NCI-H82 treated with DMSO at 0.1 percent for 48 hours (cell line): ENCODE data around the gene SDHA.
A peak's percentile ranks its signal among the peaks of the same experiment; 100 is the strongest.

Experiments
- DNase-seq: peaks from one replicate; lab custom pipeline; 2025; ENCODE audit not compliant: unreplicated experiment; lab: John Stamatoyannopoulos, UW

The SDHA gene

GRCh38 chr5:185095-186070 lies 32.7 kb upstream of the SDHA start:
- DNase-seq = no peak

- no peak for DNase-seq
These were observed 31.8 kb upstream of the SDHA start for GRCh38 chr5:186091-187041.

DNA sequence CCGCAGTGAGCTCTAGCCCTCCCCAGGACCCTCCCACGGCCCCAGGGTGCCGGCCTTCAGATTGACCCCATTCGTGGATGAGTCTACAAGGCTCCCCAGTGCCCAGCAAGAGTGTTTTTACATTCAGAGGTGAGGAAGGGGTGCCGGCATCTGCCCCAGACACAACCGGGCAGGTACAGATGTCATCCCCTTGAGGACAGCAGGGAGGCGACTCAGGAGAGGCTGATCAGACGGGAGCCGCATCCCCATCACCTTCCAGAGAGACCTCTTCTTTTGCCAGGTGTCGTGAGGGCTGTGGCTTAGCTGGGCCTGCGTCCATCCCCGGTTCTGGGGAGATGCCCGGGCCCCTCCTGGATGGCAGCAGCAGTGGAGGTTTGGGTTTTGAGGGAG lies 31.1 kb upstream of the SDHA start:
- DNase-seq = no peak

- DNase-seq = no peak
These were observed 30.3 kb upstream of the SDHA start for GRCh38 chr5:187617-188451.

GRCh38 chr5:188488-189481 lies 29.3 kb upstream of the SDHA start:
- DNase-seq = peak; percentile 2

GRCh38 chr5:189486-189885 lies 28.6 kb upstream of the SDHA start:
- no peak for DNase-seq

GRCh38 chr5:189976-190365 lies 28.1 kb upstream of the SDHA start:
- DNase-seq = no peak

- DNase-seq = no peak
These were observed 27.6 kb upstream of the SDHA start for GRCh38 chr5:190366-191035.

DNA sequence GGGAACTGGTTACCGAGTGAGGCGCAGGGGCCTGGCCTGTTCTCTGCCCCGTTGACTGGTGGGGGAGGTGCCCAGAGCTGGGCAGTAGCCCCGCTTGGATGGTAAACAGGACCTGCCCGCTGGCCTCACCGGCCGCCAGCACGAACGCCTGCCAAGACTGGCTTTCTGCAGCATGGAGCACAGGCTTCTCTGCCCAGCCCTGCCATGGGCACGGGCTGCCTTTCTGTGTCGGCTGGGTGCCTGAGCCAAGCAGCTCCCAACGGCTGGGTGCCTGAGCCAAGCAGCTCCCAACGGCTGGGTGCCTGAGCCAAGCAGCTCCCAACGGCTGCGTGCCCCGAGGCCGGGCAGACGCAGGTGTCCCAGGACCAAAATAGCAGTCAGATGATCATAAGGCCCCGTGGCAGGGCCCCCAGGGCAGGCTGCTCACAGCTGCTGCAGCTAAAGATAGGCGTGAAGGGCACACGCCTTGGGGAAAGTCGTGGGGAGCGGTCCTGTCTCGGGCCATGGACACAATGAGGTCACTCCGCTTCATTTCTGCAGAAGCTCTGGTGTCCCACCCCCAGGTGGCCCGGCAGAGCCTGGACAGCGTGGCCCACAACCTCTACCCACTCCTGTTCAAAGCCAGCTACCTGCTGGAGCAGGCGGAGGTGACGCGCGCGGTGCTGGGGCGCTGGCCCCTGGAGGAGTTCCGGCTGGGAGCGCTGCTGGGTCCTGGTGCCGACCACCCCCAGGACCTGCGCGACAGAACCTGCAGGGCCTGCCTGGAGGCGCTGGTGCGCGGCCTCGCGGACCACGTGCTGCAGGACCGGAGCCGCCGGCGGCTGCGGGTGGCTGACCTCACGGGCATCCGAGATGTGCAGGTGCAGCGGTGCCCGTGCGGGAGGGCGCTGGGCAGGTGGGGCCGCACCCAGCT lies 26.8 kb upstream of the SDHA start, which contains the start of gene LRRC14B:
Gene LRRC14B, plus strand, starts transcription at position 460 of the 913 bp plus-strand sequence. Its CDS starts 44 bp downstream, at position 504.
- DNase-seq = no peak

- no peak for DNase-seq
These were observed 26.0 kb upstream of the SDHA start for GRCh38 chr5:191949-192690.

DNA sequence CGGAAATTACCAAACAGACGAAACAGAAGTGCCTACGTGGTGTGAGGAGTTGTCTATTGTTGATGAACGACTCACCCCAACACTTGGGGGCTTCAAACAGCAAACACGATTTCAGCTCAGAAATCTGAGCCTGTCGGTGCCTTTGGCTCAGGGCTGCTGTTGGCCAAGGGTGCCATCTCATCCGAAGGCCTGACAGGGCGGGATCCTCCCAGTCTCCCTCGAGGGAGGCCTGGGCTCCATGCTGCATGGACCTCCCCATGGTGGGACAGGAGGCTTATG lies 25.5 kb upstream of the SDHA start:
- no peak for DNase-seq

DNA sequence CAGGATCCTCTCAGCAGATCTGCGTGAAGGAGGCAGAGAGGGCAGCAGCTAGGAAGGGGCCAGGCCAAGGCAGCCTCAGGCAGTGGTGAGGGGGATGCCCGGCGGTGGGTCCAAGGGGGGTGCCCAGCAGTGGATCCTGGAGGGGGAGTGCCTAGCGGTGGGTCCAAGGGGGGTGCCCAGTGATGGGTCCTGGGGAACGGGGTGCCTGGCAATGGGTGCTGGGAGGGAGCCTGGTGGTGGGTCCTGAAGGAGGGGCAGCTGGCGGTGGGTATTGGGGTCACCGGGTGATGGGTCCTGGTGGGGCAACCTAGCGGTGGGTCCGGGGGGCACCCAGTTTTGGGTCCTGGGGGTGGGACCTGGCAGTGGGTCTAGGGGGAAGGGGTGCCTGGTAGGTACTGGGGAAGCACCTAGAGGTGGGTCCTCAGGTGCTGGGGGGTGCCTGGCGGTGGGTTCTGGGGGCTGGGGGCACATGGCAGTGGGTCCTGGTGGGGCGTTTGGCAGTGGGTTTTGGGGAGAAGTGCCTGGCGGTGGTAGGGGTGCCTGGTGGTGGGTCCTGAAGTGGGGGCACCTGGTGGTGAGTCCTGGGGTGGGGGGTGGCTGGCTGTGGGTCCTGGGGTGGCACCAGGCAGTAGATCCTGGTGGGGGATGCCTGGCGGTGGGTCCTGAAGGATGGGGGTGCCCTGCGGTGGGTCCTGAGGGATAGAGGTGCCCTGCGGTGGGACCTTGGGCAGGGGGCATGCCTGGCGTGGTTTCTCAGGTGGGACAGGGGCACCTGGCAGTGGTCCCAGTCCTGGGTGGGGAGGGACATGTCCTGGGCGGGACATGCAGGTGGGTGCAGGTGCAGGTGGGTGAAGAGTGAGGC lies 24.9 kb upstream of the SDHA start:
- no peak for DNase-seq

GRCh38 chr5:194102-194501 lies 24.0 kb upstream of the SDHA start:
- no peak for DNase-seq

DNA sequence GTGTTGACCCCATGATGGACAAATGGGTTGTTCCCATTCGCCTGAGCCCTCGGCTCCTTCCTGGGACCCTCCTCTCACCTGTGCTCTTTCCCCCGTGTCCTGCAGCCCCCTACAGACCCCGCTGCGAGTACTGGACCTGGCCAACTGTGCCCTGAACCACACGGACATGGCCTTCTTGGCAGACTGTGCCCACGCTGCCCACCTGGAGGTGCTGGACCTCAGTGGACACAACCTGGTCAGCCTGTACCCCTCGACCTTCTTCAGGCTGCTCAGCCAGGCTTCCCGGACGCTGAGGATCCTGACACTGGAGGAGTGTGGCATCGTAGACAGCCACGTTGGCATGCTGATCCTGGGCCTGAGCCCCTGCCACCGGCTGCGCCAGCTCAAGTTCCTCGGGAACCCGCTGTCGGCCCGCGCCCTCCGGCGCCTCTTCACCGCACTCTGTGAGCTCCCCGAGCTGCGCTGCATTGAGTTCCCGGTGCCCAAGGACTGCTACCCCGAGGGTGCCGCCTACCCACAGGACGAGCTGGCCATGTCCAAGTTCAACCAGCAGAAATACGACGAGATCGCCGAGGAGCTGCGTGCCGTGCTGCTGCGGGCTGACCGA lies 23.4 kb upstream of the SDHA start:
- no peak for DNase-seq

DNA sequence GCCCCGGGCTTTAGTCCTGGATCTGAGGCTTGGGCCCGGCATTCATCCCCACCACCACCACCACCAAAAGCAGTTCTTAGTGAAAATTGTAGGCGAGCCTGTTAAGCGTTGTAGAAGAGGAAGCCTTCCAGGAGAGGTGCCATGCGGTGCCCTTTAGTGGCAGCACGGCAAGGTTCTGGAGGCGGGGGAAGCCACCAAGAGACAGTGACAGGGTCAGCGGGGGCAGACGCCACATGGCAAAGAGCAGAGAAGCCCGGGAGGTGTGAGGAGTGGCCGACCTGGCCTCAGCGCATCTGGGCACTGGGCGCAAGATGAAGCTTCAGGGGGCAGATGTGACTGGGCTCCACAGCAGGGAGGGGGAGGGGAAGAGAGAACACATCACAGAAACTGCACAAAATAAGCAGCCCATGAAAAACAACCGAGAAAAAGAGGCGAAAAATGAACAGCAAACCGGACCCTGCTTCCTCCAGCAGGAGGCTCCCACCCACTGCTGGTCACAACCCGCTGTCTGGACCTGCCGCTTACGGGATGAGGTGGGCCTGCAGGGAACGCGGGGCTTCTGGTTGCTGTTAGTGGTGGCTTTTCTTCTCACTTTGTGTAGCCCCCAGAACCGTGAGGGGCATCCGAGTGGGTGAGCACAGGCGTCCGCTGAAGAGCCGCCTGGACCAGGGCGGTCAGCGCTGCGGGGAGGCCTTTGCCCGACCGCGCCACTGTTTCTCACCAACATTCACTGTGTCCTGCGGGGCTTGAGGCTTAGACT lies 22.5 kb upstream of the SDHA start:
- no peak for DNase-seq
